Measurements from ENCODE around the gene SLC35F3.

- TF ChIP-seq POLR2AphosphoS5 (IDR thresholded peaks at IDR 0.05; ENCODE audit: low read depth), result no peak
- TF ChIP-seq CTCF (conservative IDR thresholded peaks at IDR 0.05; ENCODE audit: low read depth in 2 of 2), result no peak
- no peak for TF ChIP-seq ETS1 (IDR thresholded peaks at IDR 0.05)
- no peak for TF ChIP-seq EZH2phosphoT487 (IDR thresholded peaks at IDR 0.05; ENCODE audit: unreplicated experiment)
- TF ChIP-seq REST (IDR thresholded peaks at IDR 0.05; ENCODE audit: unreplicated experiment), result no peak
- TF ChIP-seq ZNF114 (CRISPR knock-in tag; IDR thresholded peaks at IDR 0.05), result no peak
- no peak for TF ChIP-seq EZH2 (IDR thresholded peaks at IDR 0.05; ENCODE audit: low read depth, unreplicated experiment)
- TF ChIP-seq JUNB (IDR thresholded peaks at IDR 0.05; ENCODE audit: unreplicated experiment), result no peak
- no peak for TF ChIP-seq CREB1 (CRISPR knock-in tag; IDR thresholded peaks at IDR 0.05; ENCODE audit: low read depth)
- no peak for TF ChIP-seq ZNF462 (CRISPR knock-in tag; IDR thresholded peaks at IDR 0.05)
Observed at GRCh38 chr1:234144901-234145300, 240.4 kb downstream of the SLC35F3 start.
